T-helper 22 cell (primary cell): ENCODE data around the gene SUPT20H.
"Not testable (repeated sequence)": the region's sequence is repeated elsewhere in the genome, so short reads cannot be mapped to it uniquely, and the experiment has no call there.

Source experiments
- DNase-seq: peaks from one replicate; pipeline ENCODE4 v3.0.0-alpha.2; 2020; ENCODE audit warnings: low read depth

SUPT20H gene

GRCh38 chr13:37069597-37070103, 10.2 kb upstream of the SUPT20H start:
- DNase-seq: no peak

GRCh38 chr13:37068962-37069361, 9.5 kb upstream of the SUPT20H start:
- DNase-seq: no peak

- DNase-seq: no peak
Observed at GRCh38 chr13:37067874-37068273, 8.4 kb upstream of the SUPT20H start.

- no peak for DNase-seq
Observed at GRCh38 chr13:37065890-37066526, 6.5 kb upstream of the SUPT20H start.

- DNase-seq: no peak
Observed at GRCh38 chr13:37059848-37060192, 332 bp upstream of the SUPT20H start.

- not testable (repeated sequence) for DNase-seq
Observed at GRCh38 chr13:37056228-37056627, 3.3 kb downstream of the SUPT20H start.

- not testable (repeated sequence) for DNase-seq
Observed at GRCh38 chr13:37053111-37053510, 6.4 kb downstream of the SUPT20H start.

GRCh38 chr13:37049810-37050209, 9.7 kb downstream of the SUPT20H start:
- no peak for DNase-seq

GRCh38 chr13:37047846-37048245, 11.6 kb downstream of the SUPT20H start:
- DNase-seq: no peak

- DNase-seq: no peak
Observed at GRCh38 chr13:37047032-37047431, 12.5 kb downstream of the SUPT20H start.

- no peak for DNase-seq
Observed at GRCh38 chr13:37046062-37046461, 13.4 kb downstream of the SUPT20H start.

- DNase-seq: no peak
Observed at GRCh38 chr13:37040789-37041188, 18.7 kb downstream of the SUPT20H start.

GRCh38 chr13:37039896-37040295, 19.6 kb downstream of the SUPT20H start:
- DNase-seq: no peak

GRCh38 chr13:37037241-37037640, 22.2 kb downstream of the SUPT20H start:
- DNase-seq: no peak

GRCh38 chr13:37029617-37030016, 29.9 kb downstream of the SUPT20H start:
- DNase-seq: no peak

- DNase-seq: no peak
Observed at GRCh38 chr13:37027639-37028038, 31.8 kb downstream of the SUPT20H start.

GRCh38 chr13:37026771-37027170, 32.7 kb downstream of the SUPT20H start:
- no peak for DNase-seq

GRCh38 chr13:37023871-37024270, 35.6 kb downstream of the SUPT20H start:
- DNase-seq: no peak

- DNase-seq: no peak
Observed at GRCh38 chr13:37014609-37015008, 44.9 kb downstream of the SUPT20H start.

GRCh38 chr13:37011788-37012187, 47.7 kb downstream of the SUPT20H start:
- no peak for DNase-seq

- DNase-seq: no peak
Observed at GRCh38 chr13:37011002-37011401, 48.5 kb downstream of the SUPT20H start.

- no peak for DNase-seq
Observed at GRCh38 chr13:37010424-37010823, 49.1 kb downstream of the SUPT20H start.

GRCh38 chr13:37009692-37010091, 49.8 kb downstream of the SUPT20H start:
- no peak for DNase-seq

GRCh38 chr13:37001921-37002250, 57.6 kb downstream of the SUPT20H start:
- no peak for DNase-seq
